MCF 10A (cell line): ENCODE measurements around the gene LYZL4. TPM values are rescaled to one million over a fixed set of nuclear protein-coding genes. Genes with fewer than 3 reads are reported as not detected.

ENCODE experiments used
- BruUV-seq: library from RNA; stranded (reverse); fragments of 400-500 nt; replicated peaks from 2 replicates; lab custom pipeline; 2021; lab: Mats Ljungman, UMichigan
- CTCF ChIA-PET: fragments of 300-600 bp; sonication (Branson Sonifier 250); formaldehyde crosslinking; extraction: SDS; loops from one replicate; lab custom pipeline; 2021; ENCODE audit warnings: antibody characterized with exemption, inconsistent platforms; lab: Yijun Ruan, JAX
- POLR2A ChIA-PET: fragments of 300-600, 350-650 bp; sonication (Branson Sonifier 250); formaldehyde crosslinking; extraction: SDS; loops from one replicate; lab custom pipeline; 2020; ENCODE audit warnings: antibody characterized with exemption, inconsistent platforms; lab: Yijun Ruan, JAX
- DNase-seq: peaks from one replicate; pipeline ENCODE4 v3.0.0-alpha.2; 2018; ENCODE audit not compliant: unreplicated experiment
- H3K27ac Mint-ChIP-seq: one replicate; pipeline ENCODE4 v1.8.0; 2022; ENCODE audit warnings: mild to moderate bottlenecking, low read depth, mixed read lengths; ENCODE audit not compliant: unreplicated experiment
- H3K27me3 Mint-ChIP-seq: one replicate; pipeline ENCODE4 v1.8.0; 2022; ENCODE audit warnings: mixed read lengths; ENCODE audit not compliant: insufficient read depth, unreplicated experiment
- H3K36me3 Mint-ChIP-seq: one replicate; pipeline ENCODE4 v1.8.0; 2022; ENCODE audit warnings: mild to moderate bottlenecking, moderate library complexity, mixed read lengths; ENCODE audit not compliant: insufficient read depth, unreplicated experiment
- H3K4me1 Mint-ChIP-seq: one replicate; pipeline ENCODE4 v1.8.0; 2022; ENCODE audit warnings: mixed read lengths; ENCODE audit not compliant: insufficient read depth, unreplicated experiment
- H3K4me3 Mint-ChIP-seq: one replicate; pipeline ENCODE4 v1.8.0; 2022; ENCODE audit warnings: mild to moderate bottlenecking, moderate library complexity, mixed read lengths; ENCODE audit not compliant: unreplicated experiment
- H3K9me3 Mint-ChIP-seq: one replicate; pipeline ENCODE4 v1.8.0; 2022; ENCODE audit warnings: mixed read lengths; ENCODE audit not compliant: unreplicated experiment
- CTCF ChIP-seq: fragments of 200-600 bp; IDR thresholded peaks from one replicate; pipeline ENCODE4 v1.8.0; 2022; ENCODE audit warnings: antibody characterized with exemption, mild to moderate bottlenecking; ENCODE audit not compliant: unreplicated experiment
- intact Hi-C: fragments of 100-400 bp; cut with micrococcal nuclease; formaldehyde crosslinking; loops from 2 replicates; pipeline ENCODE4 v1.14.1; 2022
- total RNA-seq: library from RNA; stranded (reverse); gene quantifications from 2 replicates; pipeline ENCODE4 v1.2.3, GENCODE V29; 2022

Gene LYZL4
- total RNA-seq, 1 experiment from 2014 or later, result not detected

GRCh38 chr3:42430781-42431532 lies 20.5 kb upstream of the LYZL4 start:
- Mint-ChIP-seq H3K4me3 (no peak overlapping the region), H3K27me3 (peaks cover 17% of the 10 kb centered on the region), H3K27ac (no peak overlapping the region), H3K9me3 (no peaks in the 10 kb centered on the region), H3K4me1 (no peaks in the 10 kb centered on the region), H3K36me3 (no peaks in the 10 kb centered on the region)
- ChIA-PET POLR2A (interaction anchor here (0.6 to 1.1 kb wide), 2 partner anchors 143 to 364 kb away, joined by 3 read pairs; no protein-coding TSS in a partner anchor), CTCF (interaction anchor here (0.6 to 2.3 kb wide), 4 partner anchors 12 to 451 kb away, joined by 3 to 17 read pairs (median 6); no protein-coding TSS in a partner anchor)
- DNase-seq, result no peak
- intact Hi-C loops, result no loop called here
- BruUV-seq, result no TSS peak
- no peak for TF ChIP-seq CTCF

- BruUV-seq, result no TSS peak
- Mint-ChIP-seq H3K27ac (no peak overlapping the region), H3K4me3 (no peak overlapping the region), H3K9me3 (no peaks in the 10 kb centered on the region), H3K36me3 (no peaks in the 10 kb centered on the region), H3K27me3 (peaks cover 17% of the 10 kb centered on the region), H3K4me1 (no peaks in the 10 kb centered on the region)
- no peak for DNase-seq
- TF ChIP-seq CTCF, result no peak
- ChIA-PET CTCF (interaction anchor here (0.5 to 2.0 kb wide), 3 partner anchors 52 to 180 kb away, joined by 3 to 8 read pairs (median 4); no protein-coding TSS in a partner anchor), POLR2A (interaction anchor here (0.7 kb wide), 2 partner anchors 10 to 15 kb away, joined by 3 read pairs; no protein-coding TSS in a partner anchor)
- intact Hi-C loops, result no loop called here
These were observed 18.4 kb upstream of the LYZL4 start for GRCh38 chr3:42428830-42429229.

GRCh38 chr3:42425736-42426407 lies 15.5 kb upstream of the LYZL4 start:
- no peaks in the 10 kb centered on the region for H3K4me1 Mint-ChIP-seq
- POLR2A ChIA-PET, result no interaction called here
- CTCF ChIA-PET, result interaction anchor here (0.7 to 1.1 kb wide), 3 partner anchors 18 to 1077 kb away, joined by 3 to 4 read pairs (median 3); no protein-coding TSS in a partner anchor
- TF ChIP-seq CTCF, result no peak
- intact Hi-C loops, result no loop called here
- no peaks in the 10 kb centered on the region for H3K9me3 Mint-ChIP-seq
- DNase-seq, result no peak
- BruUV-seq, result no TSS peak
- H3K4me3 Mint-ChIP-seq, result no peak overlapping the region
- no peak overlapping the region for H3K27ac Mint-ChIP-seq
- peaks cover 17% of the 10 kb centered on the region for H3K27me3 Mint-ChIP-seq
- no peaks in the 10 kb centered on the region for H3K36me3 Mint-ChIP-seq

GRCh38 chr3:42424911-42425310 lies 14.5 kb upstream of the LYZL4 start:
- no peak overlapping the region for H3K27ac Mint-ChIP-seq
- no TSS peak for BruUV-seq
- H3K36me3 Mint-ChIP-seq, result no peaks in the 10 kb centered on the region
- peaks cover 17% of the 10 kb centered on the region for H3K27me3 Mint-ChIP-seq
- intact Hi-C loops, result no loop called here
- no peak overlapping the region for H3K4me3 Mint-ChIP-seq
- ChIA-PET CTCF (interaction anchor here (0.6 to 1.1 kb wide), 4 partner anchors 33 to 1745 kb away, joined by 3 to 5 read pairs (median 4); no protein-coding TSS in a partner anchor), POLR2A (no interaction called here)
- no peak for DNase-seq
- H3K4me1 Mint-ChIP-seq, result no peaks in the 10 kb centered on the region
- H3K9me3 Mint-ChIP-seq, result no peaks in the 10 kb centered on the region
- no peak for TF ChIP-seq CTCF
